Hepatocyte (in vitro differentiated cells): Measurements from ENCODE around the gene EPB41L4B.

Source experiments
- EZH2 ChIP-seq: fragments of 200-600 bp; sonication (generic); IDR thresholded peaks from 2 replicates; pipeline ENCODE4 v1.6.1; 2016; ENCODE audit warnings: antibody characterized with exemption, mild to moderate bottlenecking, borderline replicate concordance
- EZH2phosphoT487 ChIP-seq: fragments of 200-600 bp; sonication (generic); IDR thresholded peaks from one replicate; pipeline ENCODE4 v1.6.1; 2018; ENCODE audit warnings: antibody characterized with exemption, mild to moderate bottlenecking, low read depth, moderate library complexity; ENCODE audit not compliant: unreplicated experiment, severe bottlenecking
- TF ChIP-seq, protein P1 (sequence below): fragments of 200-600 bp; sonication (generic); IDR thresholded peaks from 2 replicates; pipeline ENCODE4 v1.5.1; 2016; ENCODE audit warnings: antibody characterized with exemption, mild to moderate bottlenecking; ENCODE audit not compliant: poor library complexity

DNA sequence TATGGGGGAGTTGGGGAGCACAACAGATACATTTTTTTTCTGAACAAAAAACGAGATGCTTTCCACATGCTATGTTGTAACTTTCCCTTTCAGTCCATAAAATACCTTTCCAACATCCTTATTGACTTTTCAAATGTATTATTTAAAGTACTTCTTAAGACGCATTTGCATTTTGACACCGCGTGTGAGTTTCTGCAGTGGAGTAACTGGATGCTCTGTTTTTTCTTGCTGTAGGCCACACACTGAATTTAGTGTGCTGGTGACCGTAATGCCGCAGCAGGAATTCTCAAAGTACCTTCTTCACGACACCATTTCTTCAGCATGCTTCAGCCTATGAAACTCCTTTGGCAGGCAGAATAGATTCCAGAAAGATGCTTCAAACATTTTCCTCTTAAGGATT, 14.3 kb upstream of the EPB41L4B start:
- TF ChIP-seq, protein P1, sequence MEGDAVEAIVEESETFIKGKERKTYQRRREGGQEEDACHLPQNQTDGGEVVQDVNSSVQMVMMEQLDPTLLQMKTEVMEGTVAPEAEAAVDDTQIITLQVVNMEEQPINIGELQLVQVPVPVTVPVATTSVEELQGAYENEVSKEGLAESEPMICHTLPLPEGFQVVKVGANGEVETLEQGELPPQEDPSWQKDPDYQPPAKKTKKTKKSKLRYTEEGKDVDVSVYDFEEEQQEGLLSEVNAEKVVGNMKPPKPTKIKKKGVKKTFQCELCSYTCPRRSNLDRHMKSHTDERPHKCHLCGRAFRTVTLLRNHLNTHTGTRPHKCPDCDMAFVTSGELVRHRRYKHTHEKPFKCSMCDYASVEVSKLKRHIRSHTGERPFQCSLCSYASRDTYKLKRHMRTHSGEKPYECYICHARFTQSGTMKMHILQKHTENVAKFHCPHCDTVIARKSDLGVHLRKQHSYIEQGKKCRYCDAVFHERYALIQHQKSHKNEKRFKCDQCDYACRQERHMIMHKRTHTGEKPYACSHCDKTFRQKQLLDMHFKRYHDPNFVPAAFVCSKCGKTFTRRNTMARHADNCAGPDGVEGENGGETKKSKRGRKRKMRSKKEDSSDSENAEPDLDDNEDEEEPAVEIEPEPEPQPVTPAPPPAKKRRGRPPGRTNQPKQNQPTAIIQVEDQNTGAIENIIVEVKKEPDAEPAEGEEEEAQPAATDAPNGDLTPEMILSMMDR: no peak
- TF ChIP-seq EZH2: no peak
- no peak for TF ChIP-seq EZH2phosphoT487
